ENCODE measurements around the gene RAB33B.

- TF ChIP-seq CTCF (IDR thresholded peaks at IDR 0.05) (no peak), POLR2A (IDR thresholded peaks at IDR 0.05) (no peak), POLR2AphosphoS5 (IDR thresholded peaks at IDR 0.05; ENCODE audit: insufficient read depth in 1 of 2, low read depth in 1 of 2) (no peak)
These were observed 10.3 kb upstream of the RAB33B start for GRCh38 chr4:139443661-139444060.

Measured in vagina (tissue), 2 donors.